ENCODE measurements around the gene CAVIN2.

DNA sequence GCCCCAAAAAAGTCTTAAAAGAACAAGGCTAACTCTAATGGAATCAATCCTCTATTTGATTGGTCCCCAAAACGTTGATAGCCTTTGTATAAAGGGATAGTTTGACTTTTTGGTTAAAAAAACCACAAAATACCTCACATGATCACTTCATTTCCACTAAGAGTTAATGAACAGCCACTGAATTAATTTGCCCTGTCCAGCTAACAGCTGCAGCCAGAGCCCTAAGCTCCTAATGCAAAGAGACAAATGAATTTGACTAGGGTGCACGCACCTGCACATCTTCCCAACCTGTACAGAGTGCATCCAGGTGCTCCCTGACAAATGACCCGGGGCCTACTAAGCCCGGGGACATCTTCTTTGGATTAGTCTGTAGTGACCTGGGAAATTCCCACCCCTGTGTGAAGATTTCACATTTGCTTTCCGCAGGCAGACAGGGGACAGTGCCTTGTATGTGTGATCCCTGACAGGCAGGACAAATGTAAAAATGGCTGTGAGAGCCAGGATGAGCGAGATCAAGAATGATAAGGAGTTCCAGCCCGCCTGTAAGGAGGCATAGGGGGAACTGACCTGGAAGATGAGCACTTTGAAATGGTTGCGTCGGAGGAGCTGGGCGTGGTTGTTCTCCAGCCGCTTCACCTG lies 893 bp downstream of the CAVIN2 start:
- no peak for TF ChIP-seq CBFB (CRISPR knock-in tag; IDR thresholded peaks at IDR 0.05; ENCODE audit: low read depth)
- TF ChIP-seq SP1 (CRISPR knock-in tag; conservative IDR thresholded peaks at IDR 0.05), result no peak
- TF ChIP-seq ZNF263 (CRISPR knock-in tag; IDR thresholded peaks at IDR 0.05; ENCODE audit: low read depth), result no peak
- TF ChIP-seq, protein P1, sequence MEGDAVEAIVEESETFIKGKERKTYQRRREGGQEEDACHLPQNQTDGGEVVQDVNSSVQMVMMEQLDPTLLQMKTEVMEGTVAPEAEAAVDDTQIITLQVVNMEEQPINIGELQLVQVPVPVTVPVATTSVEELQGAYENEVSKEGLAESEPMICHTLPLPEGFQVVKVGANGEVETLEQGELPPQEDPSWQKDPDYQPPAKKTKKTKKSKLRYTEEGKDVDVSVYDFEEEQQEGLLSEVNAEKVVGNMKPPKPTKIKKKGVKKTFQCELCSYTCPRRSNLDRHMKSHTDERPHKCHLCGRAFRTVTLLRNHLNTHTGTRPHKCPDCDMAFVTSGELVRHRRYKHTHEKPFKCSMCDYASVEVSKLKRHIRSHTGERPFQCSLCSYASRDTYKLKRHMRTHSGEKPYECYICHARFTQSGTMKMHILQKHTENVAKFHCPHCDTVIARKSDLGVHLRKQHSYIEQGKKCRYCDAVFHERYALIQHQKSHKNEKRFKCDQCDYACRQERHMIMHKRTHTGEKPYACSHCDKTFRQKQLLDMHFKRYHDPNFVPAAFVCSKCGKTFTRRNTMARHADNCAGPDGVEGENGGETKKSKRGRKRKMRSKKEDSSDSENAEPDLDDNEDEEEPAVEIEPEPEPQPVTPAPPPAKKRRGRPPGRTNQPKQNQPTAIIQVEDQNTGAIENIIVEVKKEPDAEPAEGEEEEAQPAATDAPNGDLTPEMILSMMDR (IDR thresholded peaks at IDR 0.05), result no peak
- no peak for TF ChIP-seq IRF2 (CRISPR knock-in tag; IDR thresholded peaks at IDR 0.05; ENCODE audit: borderline replicate concordance, low read depth)
- TF ChIP-seq, protein P2, sequence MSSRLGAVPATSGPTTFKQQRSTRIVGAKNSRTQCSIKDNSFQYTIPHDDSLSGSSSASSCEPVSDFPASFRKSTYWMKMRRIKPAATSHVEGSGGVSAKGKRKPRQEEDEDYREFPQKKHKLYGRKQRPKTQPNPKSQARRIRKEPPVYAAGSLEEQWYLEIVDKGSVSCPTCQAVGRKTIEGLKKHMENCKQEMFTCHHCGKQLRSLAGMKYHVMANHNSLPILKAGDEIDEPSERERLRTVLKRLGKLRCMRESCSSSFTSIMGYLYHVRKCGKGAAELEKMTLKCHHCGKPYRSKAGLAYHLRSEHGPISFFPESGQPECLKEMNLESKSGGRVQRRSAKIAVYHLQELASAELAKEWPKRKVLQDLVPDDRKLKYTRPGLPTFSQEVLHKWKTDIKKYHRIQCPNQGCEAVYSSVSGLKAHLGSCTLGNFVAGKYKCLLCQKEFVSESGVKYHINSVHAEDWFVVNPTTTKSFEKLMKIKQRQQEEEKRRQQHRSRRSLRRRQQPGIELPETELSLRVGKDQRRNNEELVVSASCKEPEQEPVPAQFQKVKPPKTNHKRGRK (CRISPR knock-in tag; IDR thresholded peaks at IDR 0.05; ENCODE audit: borderline replicate concordance), result no peak
- TF ChIP-seq NFATC4 (CRISPR knock-in tag; IDR thresholded peaks at IDR 0.05), result no peak
